MCF 10A (cell line): ENCODE results near the gene GPR78. TPM values are rescaled to one million over a fixed set of nuclear protein-coding genes. Genes with fewer than 3 reads are reported as not detected.
A peak's percentile ranks its signal among the peaks of the same experiment; 100 is the strongest.

Experiments
- BruUV-seq: library from RNA; stranded (reverse); fragments of 400-500 nt; replicated peaks from 2 replicates; lab custom pipeline; 2021; lab: Mats Ljungman, UMichigan
- CTCF ChIA-PET: fragments of 300-600 bp; sonication (Branson Sonifier 250); formaldehyde crosslinking; extraction: SDS; loops from one replicate; lab custom pipeline; 2021; ENCODE audit warnings: antibody characterized with exemption, inconsistent platforms; lab: Yijun Ruan, JAX
- POLR2A ChIA-PET: fragments of 300-600, 350-650 bp; sonication (Branson Sonifier 250); formaldehyde crosslinking; extraction: SDS; loops from one replicate; lab custom pipeline; 2020; ENCODE audit warnings: antibody characterized with exemption, inconsistent platforms; lab: Yijun Ruan, JAX
- DNase-seq: peaks from one replicate; pipeline ENCODE4 v3.0.0-alpha.2; 2018; ENCODE audit not compliant: unreplicated experiment
- H3K27ac Mint-ChIP-seq: one replicate; pipeline ENCODE4 v1.8.0; 2022; ENCODE audit warnings: mild to moderate bottlenecking, low read depth, mixed read lengths; ENCODE audit not compliant: unreplicated experiment
- H3K27me3 Mint-ChIP-seq: one replicate; pipeline ENCODE4 v1.8.0; 2022; ENCODE audit warnings: mixed read lengths; ENCODE audit not compliant: insufficient read depth, unreplicated experiment
- H3K36me3 Mint-ChIP-seq: one replicate; pipeline ENCODE4 v1.8.0; 2022; ENCODE audit warnings: mild to moderate bottlenecking, moderate library complexity, mixed read lengths; ENCODE audit not compliant: insufficient read depth, unreplicated experiment
- H3K4me1 Mint-ChIP-seq: one replicate; pipeline ENCODE4 v1.8.0; 2022; ENCODE audit warnings: mixed read lengths; ENCODE audit not compliant: insufficient read depth, unreplicated experiment
- H3K4me3 Mint-ChIP-seq: one replicate; pipeline ENCODE4 v1.8.0; 2022; ENCODE audit warnings: mild to moderate bottlenecking, moderate library complexity, mixed read lengths; ENCODE audit not compliant: unreplicated experiment
- H3K9me3 Mint-ChIP-seq: one replicate; pipeline ENCODE4 v1.8.0; 2022; ENCODE audit warnings: mixed read lengths; ENCODE audit not compliant: unreplicated experiment
- CTCF ChIP-seq: fragments of 200-600 bp; IDR thresholded peaks from one replicate; pipeline ENCODE4 v1.8.0; 2022; ENCODE audit warnings: antibody characterized with exemption, mild to moderate bottlenecking; ENCODE audit not compliant: unreplicated experiment
- intact Hi-C: fragments of 100-400 bp; cut with micrococcal nuclease; formaldehyde crosslinking; loops from 2 replicates; pipeline ENCODE4 v1.14.1; 2022
- total RNA-seq: library from RNA; stranded (reverse); gene quantifications from 2 replicates; pipeline ENCODE4 v1.2.3, GENCODE V29; 2022

The GPR78 gene
- total RNA-seq, 1 experiment from 2014 or later: not detected

GRCh38 chr4:8585186-8585585 is 5.0 kb downstream of the GPR78 start:
- ChIA-PET CTCF (interaction anchor here (0.6 kb wide), 2 partner anchors 13 to 38 kb away, joined by 3 read pairs; no protein-coding TSS in a partner anchor), POLR2A (no interaction called here)
- H3K4me1 Mint-ChIP-seq: no peaks in the 10 kb centered on the region
- H3K4me3 Mint-ChIP-seq: no peak overlapping the region
- no peaks in the 10 kb centered on the region for H3K36me3 Mint-ChIP-seq
- H3K27me3 Mint-ChIP-seq: peaks cover 42% of the 10 kb centered on the region
- no TSS peak for BruUV-seq
- no peak overlapping the region for H3K27ac Mint-ChIP-seq
- no peak for TF ChIP-seq CTCF
- peak; percentile 18 for DNase-seq
- intact Hi-C loops: loop anchor here (2.0 to 5.0 kb wide), 2 partner anchors 48 to 116 kb away; no protein-coding TSS in a partner anchor
- no peaks in the 10 kb centered on the region for H3K9me3 Mint-ChIP-seq

- Mint-ChIP-seq H3K36me3 (no peaks in the 10 kb centered on the region), H3K27me3 (peaks cover 44% of the 10 kb centered on the region), H3K4me1 (no peaks in the 10 kb centered on the region), H3K4me3 (no peak overlapping the region), H3K9me3 (no peaks in the 10 kb centered on the region), H3K27ac (no peak overlapping the region)
- intact Hi-C loops: loop anchor here (2.0 to 5.0 kb wide), 2 partner anchors 48 to 117 kb away; no protein-coding TSS in a partner anchor
- POLR2A ChIA-PET: no interaction called here
- TF ChIP-seq CTCF: no peak
- no TSS peak for BruUV-seq
- CTCF ChIA-PET: interaction anchor here (0.6 to 1.4 kb wide), 3 partner anchors 18 to 81 kb away, joined by 3 to 4 read pairs (median 3); no protein-coding TSS in a partner anchor
- DNase-seq: no peak
These were observed 5.6 kb downstream of the GPR78 start for GRCh38 chr4:8585721-8586212.

GRCh38 chr4:8586246-8586645 is 6.1 kb downstream of the GPR78 start:
- ChIA-PET CTCF (interaction anchor here (1.3 to 1.4 kb wide), 2 partner anchors 18 to 82 kb away, joined by 3 to 4 read pairs; no protein-coding TSS in a partner anchor), POLR2A (no interaction called here)
- BruUV-seq: no TSS peak
- intact Hi-C loops: loop anchor here (5.0 kb wide), 1 partner anchor 49 kb away; no protein-coding TSS in a partner anchor
- DNase-seq: no peak
- Mint-ChIP-seq H3K27ac (no peak overlapping the region), H3K4me3 (no peak overlapping the region), H3K36me3 (no peaks in the 10 kb centered on the region), H3K9me3 (no peaks in the 10 kb centered on the region), H3K4me1 (no peaks in the 10 kb centered on the region), H3K27me3 (peaks cover 49% of the 10 kb centered on the region)
- no peak for TF ChIP-seq CTCF

GRCh38 chr4:8586671-8587468 is 6.7 kb downstream of the GPR78 start:
- Mint-ChIP-seq H3K27me3 (peaks cover 55% of the 10 kb centered on the region), H3K9me3 (no peaks in the 10 kb centered on the region), H3K4me1 (no peaks in the 10 kb centered on the region), H3K4me3 (no peak overlapping the region), H3K27ac (no peak overlapping the region), H3K36me3 (no peaks in the 10 kb centered on the region)
- CTCF ChIA-PET: interaction anchor here (0.6 to 1.4 kb wide), 5 partner anchors 19 to 179 kb away, joined by 3 to 4 read pairs (median 3); no protein-coding TSS in a partner anchor
- POLR2A ChIA-PET: no interaction called here
- BruUV-seq: no TSS peak
- intact Hi-C loops: loop anchor here (5.0 kb wide), 1 partner anchor 50 kb away; no protein-coding TSS in a partner anchor
- peak; percentile 26 for TF ChIP-seq CTCF
- no peak for DNase-seq
